GM06990 (cell line): ENCODE results near the gene LAMA5.

ENCODE experiments used
- DNase-seq: peaks from one replicate; pipeline ENCODE4 v3.0.0-alpha.2; 2011; ENCODE audit not compliant: insufficient read length; ENCODE audit errors: extremely low read depth
- H3K27me3 ChIP-seq: replicated peaks from 2 replicates; pipeline ENCODE4 v1.6.0; 2011; ENCODE audit warnings: low read length; ENCODE audit not compliant: control insufficient read depth, insufficient read depth
- H3K36me3 ChIP-seq: 2 replicates; pipeline ENCODE4 v1.5.1; 2011; ENCODE audit warnings: low read length; ENCODE audit not compliant: control insufficient read depth, insufficient read depth
- H3K4me3 ChIP-seq: replicated peaks from 2 replicates; pipeline ENCODE4 v1.5.1; 2011; ENCODE audit warnings: low read depth, mild to moderate bottlenecking, control low read depth, low read length
- TF ChIP-seq, protein P1 (sequence below): IDR thresholded peaks from 2 replicates; pipeline ENCODE4 v1.5.1; 2011; ENCODE audit warnings: low read length, control low read depth, mild to moderate bottlenecking, inconsistent platforms; ENCODE audit not compliant: insufficient read depth, poor library complexity, severe bottlenecking

Gene LAMA5

DNA sequence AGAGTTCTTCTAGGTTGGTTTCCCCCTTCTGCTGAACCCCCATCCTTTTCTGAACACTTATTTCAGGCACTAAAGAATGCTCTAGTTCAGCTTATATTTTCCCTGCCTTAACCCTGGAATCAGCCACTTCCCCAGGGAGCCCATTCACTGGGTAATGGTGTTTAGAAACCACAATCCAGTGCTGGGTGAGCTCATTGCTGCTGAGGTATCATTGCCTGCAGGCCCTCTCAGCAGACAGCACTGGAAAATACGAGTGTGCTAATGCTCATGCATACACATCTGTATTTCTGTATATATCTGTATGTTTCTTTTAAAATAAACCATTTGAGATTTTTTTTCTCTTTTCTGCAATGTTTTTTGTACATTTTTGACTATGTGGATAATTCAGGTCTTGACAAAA is 101.7 kb downstream of the LAMA5 start:
- no peak for DNase-seq
- Histone ChIP-seq H3K36me3 (peaks cover 19% of the 10 kb centered on the region), H3K27me3 (no peaks in the 10 kb centered on the region), H3K4me3 (no peak overlapping the region)
- TF ChIP-seq, protein P1, sequence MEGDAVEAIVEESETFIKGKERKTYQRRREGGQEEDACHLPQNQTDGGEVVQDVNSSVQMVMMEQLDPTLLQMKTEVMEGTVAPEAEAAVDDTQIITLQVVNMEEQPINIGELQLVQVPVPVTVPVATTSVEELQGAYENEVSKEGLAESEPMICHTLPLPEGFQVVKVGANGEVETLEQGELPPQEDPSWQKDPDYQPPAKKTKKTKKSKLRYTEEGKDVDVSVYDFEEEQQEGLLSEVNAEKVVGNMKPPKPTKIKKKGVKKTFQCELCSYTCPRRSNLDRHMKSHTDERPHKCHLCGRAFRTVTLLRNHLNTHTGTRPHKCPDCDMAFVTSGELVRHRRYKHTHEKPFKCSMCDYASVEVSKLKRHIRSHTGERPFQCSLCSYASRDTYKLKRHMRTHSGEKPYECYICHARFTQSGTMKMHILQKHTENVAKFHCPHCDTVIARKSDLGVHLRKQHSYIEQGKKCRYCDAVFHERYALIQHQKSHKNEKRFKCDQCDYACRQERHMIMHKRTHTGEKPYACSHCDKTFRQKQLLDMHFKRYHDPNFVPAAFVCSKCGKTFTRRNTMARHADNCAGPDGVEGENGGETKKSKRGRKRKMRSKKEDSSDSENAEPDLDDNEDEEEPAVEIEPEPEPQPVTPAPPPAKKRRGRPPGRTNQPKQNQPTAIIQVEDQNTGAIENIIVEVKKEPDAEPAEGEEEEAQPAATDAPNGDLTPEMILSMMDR = no peak

DNA sequence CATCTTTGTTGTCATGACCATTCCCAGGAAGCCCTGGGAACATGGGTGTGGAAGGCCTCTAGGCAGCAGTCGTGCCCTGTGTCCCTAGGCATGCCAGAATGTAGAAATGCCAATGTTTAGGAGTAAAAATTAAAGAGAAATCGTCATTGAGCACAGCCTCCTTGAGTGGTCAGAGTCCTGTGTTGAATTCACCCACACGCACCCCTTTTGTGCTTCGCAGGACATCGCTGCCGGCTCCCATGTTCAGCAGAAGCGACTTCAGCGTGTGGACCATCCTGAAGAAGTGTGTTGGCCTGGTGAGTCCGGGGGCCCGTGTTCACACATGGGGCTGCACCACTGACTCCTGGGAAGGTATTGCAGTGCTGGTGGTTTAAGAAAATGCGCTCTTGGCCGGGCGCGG is 103.7 kb downstream of the LAMA5 start:
- DNase-seq = no peak
- H3K4me3 ChIP-seq = no peak overlapping the region
- H3K36me3 ChIP-seq = peaks cover 20% of the 10 kb centered on the region
- H3K27me3 ChIP-seq = no peaks in the 10 kb centered on the region
- TF ChIP-seq, protein P1 = no peak

DNA sequence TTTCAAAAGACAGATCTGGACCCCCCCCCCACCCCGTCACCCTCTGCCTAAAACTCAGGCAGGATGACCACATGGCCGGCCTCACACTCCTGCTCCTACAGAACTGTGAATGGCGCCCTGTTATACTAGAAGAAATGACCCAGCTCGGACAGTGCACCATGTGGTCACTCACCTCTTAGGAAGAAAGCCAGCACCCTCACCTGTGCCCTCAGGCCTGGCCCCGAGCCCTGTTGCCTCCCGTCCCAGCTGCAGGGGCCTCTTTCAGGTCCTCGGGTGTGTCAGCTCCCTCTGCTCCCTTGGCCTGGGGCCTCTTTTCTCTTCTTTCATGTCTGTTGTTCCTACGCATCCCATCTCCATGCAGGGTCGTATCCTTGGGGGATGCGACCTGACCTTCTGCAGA is 105.0 kb downstream of the LAMA5 start:
- Histone ChIP-seq H3K36me3 (peaks cover 21% of the 10 kb centered on the region), H3K27me3 (no peaks in the 10 kb centered on the region), H3K4me3 (no peak overlapping the region)
- TF ChIP-seq, protein P1 = no peak
- DNase-seq = no peak

DNA sequence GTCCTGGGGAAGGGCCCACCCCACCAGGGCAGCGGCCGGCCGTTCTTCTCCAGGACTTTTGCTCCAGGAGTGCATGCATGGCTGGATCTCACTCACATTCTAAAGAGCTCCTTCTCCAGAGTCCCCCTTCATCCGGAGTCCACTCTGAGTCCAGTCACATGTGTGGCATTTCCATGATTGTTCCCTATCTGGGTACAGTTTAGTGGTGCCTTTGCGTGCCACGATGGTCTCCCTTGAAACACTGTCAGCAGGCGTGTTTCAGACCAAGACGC is 107.9 kb downstream of the LAMA5 start:
- TF ChIP-seq, protein P1 = no peak
- no peak overlapping the region for H3K4me3 ChIP-seq
- H3K36me3 ChIP-seq = peaks cover 22% of the 10 kb centered on the region
- no peak for DNase-seq
- no peaks in the 10 kb centered on the region for H3K27me3 ChIP-seq
